Pancreas (tissue), 10 donors: ENCODE measurements around the gene IRF2BPL. TPM values are rescaled to one million over a fixed set of nuclear protein-coding genes. Genes with fewer than 3 reads are reported as not detected.

Experiments
- ATAC-seq, 4 donors: fragments of 200-7000 bp; cut with Tn5 transposase; one replicate each; pipeline versions ENCODE4 v1.8.0 to v1.9.1; 2020; ENCODE audit warnings: mild to moderate bottlenecking in 4 of 4, moderate library complexity in 4 of 4
- DNase-seq, 6 donors: peaks; one replicate each; pipeline ENCODE4 v3.0.0-alpha.2; 2020
- FAIRE-seq: peaks from 2 replicates; lab custom pipeline; 2012; peaks lifted over from hg19 to GRCh38; lab: Jason Lieb, UNC
- H3K27ac ChIP-seq, 4 donors: fragments of 200-600 bp; sonication (generic); 1 replicate in 3 of 4; 2 replicates in 1 of 4; pipeline versions ENCODE4 v1.5.0 to v1.8.0; 2020
- H3K27me3 ChIP-seq, 4 donors: fragments of 200-600 bp; one replicate each; pipeline ENCODE4 v1.8.0; 2021
- H3K36me3 ChIP-seq, 3 donors: fragments of 200-600 bp; sonication (generic) in 1 of 3; one replicate each; pipeline versions ENCODE4 v1.5.0 to v1.8.0; 2020 to 2021
- H3K4me1 ChIP-seq, 3 donors: fragments of 200-600 bp; one replicate each; pipeline ENCODE4 v1.8.0; 2021
- H3K4me3 ChIP-seq, 4 donors: fragments of 200-600 bp; sonication (generic) in 2 of 4; one replicate each; pipeline versions ENCODE4 v1.5.0 to v1.8.0; 2020 to 2021
- H3K9me3 ChIP-seq, 4 donors: fragments of 200-600 bp; one replicate each; pipeline ENCODE4 v1.8.0; 2021
- CTCF ChIP-seq, 4 donors: fragments of 200-600 bp; sonication (generic) in 3 of 4; IDR thresholded peaks; one replicate each; pipeline versions ENCODE4 v1.5.0 to v1.8.0; 2021; ENCODE audit warnings: antibody characterized with exemption in 4 of 4
- WGBS, 2 donors: extraction: QIAGEN DNeasy Blood & Tissue Kit; methylation state at CpG; one replicate each; pipeline ENCODE4 v1.1.7; 2013; 5-methylcytosine and 5-hydroxymethylcytosine counted together
- intact Hi-C, 3 donors: fragments of 100-400 bp; cut with DNase I; formaldehyde crosslinking; loops; one replicate each; pipeline versions ENCODE4 v1.11.1 to v1.14.2; 2022
- polyA plus RNA-seq, 2 donors: library from polyadenylated mRNA; stranded (reverse); fragments of 200-250 nt; gene quantifications; one replicate each; pipeline ENCODE4 v1.2.3, GENCODE V29; 2013
- total RNA-seq, 6 donors: library from RNA; stranded (reverse); fragmentation: NEBNext Ultra II Directional in 4 of 6; extraction: Animal tissue kit (Norgen Biotek cat#: 25700) in 4 of 6; gene quantifications; one replicate each; pipeline versions ENCODE4 v1.2.1 to v1.2.4, GENCODE V29; 2021 to 2023
- donor health status: healthy with polysubstance abuse.
- donor health status: DM: no; HTN: no; CAD: no; lungs with moderate emphysema.
- donor health status: DM: no; HTN: no; CAD: no.
- donor health status: control.
- donor health status: control.
- donor health status: Bipolar disorder and iron deficiency.
- donor health status: DM: yes; HTN: yes; CAD: no.
- donor health status: DM: no; HTN: no; CAD: no.
- donor health status: DM: no; HTN: no; CAD: no.
- donor health status: DM: yes; HTN: yes; CAD: no.

The IRF2BPL gene
- total and polyA plus RNA-seq, 8 donors = 6.2 to 32.2 (median 19.0) TPM

GRCh38 chr14:77071938-77072388 is 43.5 kb upstream of the IRF2BPL start:
- DNase-seq (no peak), ATAC-seq (no peak), FAIRE-seq (no peak)
- no peaks in the 10 kb centered on the region for H3K4me1 ChIP-seq
- WGBS, 2 donors = 86 to 88% methylated on average over 3 of the region's 3 CpGs
- no peaks in the 10 kb centered on the region for H3K9me3 ChIP-seq
- TF ChIP-seq CTCF (IDR thresholded peaks at IDR 0.05) = no peak
- intact Hi-C loops = loop anchor here in 1 of 3 donors (5.0 kb wide), 1 partner anchor 195 kb away; no protein-coding TSS in a partner anchor
- no peaks in the 10 kb centered on the region for H3K27me3 ChIP-seq
- no peak overlapping the region for H3K27ac ChIP-seq
- H3K4me3 ChIP-seq = no peak overlapping the region
- H3K36me3 ChIP-seq = no peaks in the 10 kb centered on the region

GRCh38 chr14:77069551-77069950 is 41.0 kb upstream of the IRF2BPL start:
- TF ChIP-seq CTCF (IDR thresholded peaks at IDR 0.05) = no peak
- no peaks in the 10 kb centered on the region for H3K27me3 ChIP-seq
- H3K27ac ChIP-seq = no peak overlapping the region
- no peak for FAIRE-seq
- intact Hi-C loops = loop anchor here (2.0 to 10.0 kb wide), 3 partner anchors 155 to 197 kb away; no protein-coding TSS in a partner anchor
- H3K36me3 ChIP-seq = no peaks in the 10 kb centered on the region
- H3K4me3 ChIP-seq = no peak overlapping the region
- DNase-seq = no peak
- no peaks in the 10 kb centered on the region for H3K9me3 ChIP-seq
- H3K4me1 ChIP-seq = no peaks in the 10 kb centered on the region
- no peak for ATAC-seq
- WGBS, 2 donors = 69 to 84% methylated on average over 7 of the region's 7 CpGs

- Histone ChIP-seq H3K36me3 (no peaks in the 10 kb centered on the region), H3K27ac (no peak overlapping the region), H3K9me3 (no peaks in the 10 kb centered on the region), H3K4me3 (no peak overlapping the region), H3K27me3 (no peaks in the 10 kb centered on the region), H3K4me1 (no peaks in the 10 kb centered on the region)
- intact Hi-C loops = loop anchor here (2.0 to 10.0 kb wide), 3 partner anchors 154 to 196 kb away; no protein-coding TSS in a partner anchor
- WGBS, 2 donors = 36 to 37% methylated on average over 5 of the region's 5 CpGs
- TF ChIP-seq CTCF (IDR thresholded peaks at IDR 0.05) = no peak
- no peak for FAIRE-seq
- no peak for ATAC-seq
- DNase-seq = no peak
Measured at GRCh38 chr14:77068517-77069200, 40.2 kb upstream of the IRF2BPL start.

GRCh38 chr14:77067632-77068516 is 39.4 kb upstream of the IRF2BPL start:
- FAIRE-seq (no peak), ATAC-seq (peak; percentile 77 to 95 (median 92)), DNase-seq (peak; percentile 61 to 90 (median 78))
- no peaks in the 10 kb centered on the region for H3K4me1 ChIP-seq
- peak; percentile 71 to 85 (median 76) for TF ChIP-seq CTCF (IDR thresholded peaks at IDR 0.05)
- no peaks in the 10 kb centered on the region for H3K27me3 ChIP-seq
- H3K9me3 ChIP-seq = no peaks in the 10 kb centered on the region
- intact Hi-C loops = loop anchor here (2.0 to 10.0 kb wide), 3 partner anchors 153 to 195 kb away; no protein-coding TSS in a partner anchor
- H3K27ac ChIP-seq = no peak overlapping the region
- WGBS, 2 donors = 42 to 44% methylated on average over 11 of the region's 11 CpGs
- no peaks in the 10 kb centered on the region for H3K36me3 ChIP-seq
- H3K4me3 ChIP-seq = no peak overlapping the region
